Neuronal stem cell (in vitro differentiated cells): ENCODE data around the gene FOXI2.

ENCODE experiments used
- DNase-seq: peaks from one replicate; pipeline ENCODE4 v3.0.0-alpha.2; 2013; ENCODE audit warnings: low spot score
- H2AFZ ChIP-seq: one replicate; pipeline ENCODE4 v1.6.1; 2013; ENCODE audit warnings: mild to moderate bottlenecking, low read length, inconsistent platforms
- H2AK5ac ChIP-seq: 2 replicates; pipeline ENCODE4 v1.6.1; 2013; ENCODE audit warnings: low read depth, mild to moderate bottlenecking, inconsistent platforms, low read length, moderate library complexity, mixed read lengths
- H2BK120ac ChIP-seq: 2 replicates; pipeline ENCODE4 v1.6.1; 2013; ENCODE audit warnings: low read depth, mild to moderate bottlenecking, inconsistent platforms, low read length, moderate library complexity, mixed read lengths
- H2BK12ac ChIP-seq: one replicate; pipeline ENCODE4 v1.6.1; 2013; ENCODE audit warnings: low read length, inconsistent platforms
- H2BK15ac ChIP-seq: 2 replicates; pipeline ENCODE4 v1.6.1; 2013; ENCODE audit warnings: mild to moderate bottlenecking, low read length, inconsistent platforms, mixed read lengths
- H2BK5ac ChIP-seq: one replicate; pipeline ENCODE4 v1.6.1; 2013; ENCODE audit warnings: inconsistent platforms, mild to moderate bottlenecking, low read length, moderate library complexity
- H3K14ac ChIP-seq: one replicate; pipeline ENCODE4 v1.6.1; 2013; ENCODE audit warnings: low read length, inconsistent platforms
- H3K18ac ChIP-seq: 2 replicates; pipeline ENCODE4 v1.6.1; 2013; ENCODE audit warnings: low read length, inconsistent platforms
- H3K23ac ChIP-seq: 2 replicates; pipeline ENCODE4 v1.6.1; 2013; ENCODE audit warnings: low read depth, mild to moderate bottlenecking, mixed read lengths, low read length, inconsistent platforms; ENCODE audit not compliant: poor library complexity
- H3K27ac ChIP-seq: replicated peaks from 3 replicates; pipeline ENCODE4 v1.5.1; 2013; ENCODE audit warnings: low read length, inconsistent platforms
- H3K27me3 ChIP-seq, 3 experiments: 2 replicates each; pipeline ENCODE4 v1.6.1; 2013; ENCODE audit warnings: low read length in 3 of 3, mild to moderate bottlenecking in 2 of 3, inconsistent platforms in 1 of 3, low read depth in 1 of 3, mixed read lengths in 1 of 3, moderate library complexity in 1 of 3; ENCODE audit not compliant: control insufficient read depth in 3 of 3, insufficient read depth in 3 of 3
- H3K36me3 ChIP-seq, 2 donors: replicated peaks in 1 of 2; 2 replicates each; pipeline ENCODE4 v1.6.1; 2013; ENCODE audit warnings: low read length in 2 of 2; ENCODE audit not compliant: control insufficient read depth in 2 of 2, insufficient read depth in 2 of 2
- H3K4ac ChIP-seq: 2 replicates; pipeline ENCODE4 v1.6.1; 2013; ENCODE audit warnings: inconsistent platforms, mild to moderate bottlenecking, low read length, moderate library complexity
- H3K4me1 ChIP-seq, 2 donors: 1 replicate in 1 of 2; 2 replicates in 1 of 2; pipeline ENCODE4 v1.6.1; 2013; ENCODE audit warnings: low read length in 2 of 2, low read depth in 1 of 2; ENCODE audit not compliant: control insufficient read depth in 2 of 2, insufficient read depth in 1 of 2
- H3K4me2 ChIP-seq: one replicate; pipeline ENCODE4 v1.6.1; 2013; ENCODE audit warnings: mild to moderate bottlenecking, low read length, inconsistent platforms; ENCODE audit not compliant: insufficient read depth, poor library complexity, severe bottlenecking
- H3K4me3 ChIP-seq, 2 donors: 2 replicates each; pipeline ENCODE4 v1.5.1; 2013; ENCODE audit warnings: low read length in 2 of 2, mild to moderate bottlenecking in 2 of 2, inconsistent platforms in 1 of 2, moderate library complexity in 1 of 2
- H3K79me1 ChIP-seq: one replicate; pipeline ENCODE4 v1.6.1; 2013; ENCODE audit warnings: low read depth, mild to moderate bottlenecking, inconsistent platforms, low read length, moderate library complexity
- H3K9ac ChIP-seq: one replicate; pipeline ENCODE4 v1.6.1; 2013; ENCODE audit warnings: mild to moderate bottlenecking, low read depth, low read length, inconsistent platforms; ENCODE audit not compliant: poor library complexity
- H3K9me3 ChIP-seq, 2 donors: replicated peaks in 1 of 2; 2 replicates each; pipeline versions ENCODE3 to v1.6.1; 2013; ENCODE audit warnings: low read length in 2 of 2, mild to moderate bottlenecking in 2 of 2, inconsistent platforms in 1 of 2, low read depth in 1 of 2, mixed read lengths in 1 of 2, moderate library complexity in 1 of 2; ENCODE audit not compliant: control insufficient read depth in 2 of 2, insufficient read depth in 1 of 2
- H4K8ac ChIP-seq: one replicate; pipeline ENCODE4 v1.6.1; 2013; ENCODE audit warnings: low read depth, mild to moderate bottlenecking, inconsistent platforms, low read length, moderate library complexity
- H4K91ac ChIP-seq: one replicate; pipeline ENCODE4 v1.6.1; 2013; ENCODE audit warnings: low read length, low read depth, mild to moderate bottlenecking, inconsistent platforms; ENCODE audit not compliant: poor library complexity
- WGBS, 2 donors: extraction: QIAGEN DNeasy Blood & Tissue Kit; methylation state at CpG; one replicate each; pipeline ENCODE4 v1.1.7; 2013; ENCODE audit warnings: missing lambda C conversion rate in 2 of 2, mixed read lengths in 1 of 2; ENCODE audit not compliant: insufficient read length in 2 of 2, insufficient replicate concordance in 1 of 2; ENCODE audit errors: extremely low coverage in 2 of 2; 5-methylcytosine and 5-hydroxymethylcytosine counted together

FOXI2 gene

DNA sequence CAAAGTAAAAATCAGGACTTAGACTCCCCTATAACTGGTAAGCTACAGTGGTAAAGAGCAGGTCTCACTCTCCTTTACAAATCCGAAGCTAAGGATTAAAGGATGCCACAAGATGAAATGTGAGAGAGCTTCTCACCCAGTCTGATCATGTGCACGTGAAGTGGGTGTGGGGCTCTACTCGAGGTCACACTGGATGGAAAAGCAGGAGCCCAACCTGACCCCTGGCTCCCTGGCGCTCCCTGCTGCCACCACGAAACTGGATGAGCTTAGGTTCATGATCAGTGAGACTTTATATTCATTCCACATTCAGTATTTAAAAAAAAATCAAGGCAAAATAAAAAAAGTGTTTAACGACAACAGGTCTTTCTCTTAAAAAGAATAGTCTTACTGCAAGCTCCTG lies 21.7 kb upstream of the FOXI2 start:
- no peak overlapping the region for H3K23ac ChIP-seq
- no peak overlapping the region for H3K9ac ChIP-seq
- no peak overlapping the region for H3K18ac ChIP-seq
- no peak overlapping the region for H3K14ac ChIP-seq
- no peaks in the 10 kb centered on the region for H3K79me1 ChIP-seq
- no peak overlapping the region for H3K4ac ChIP-seq
- H3K27ac ChIP-seq: no peak overlapping the region
- no peak overlapping the region for H2BK12ac ChIP-seq
- H2BK5ac ChIP-seq: no peak overlapping the region
- no peaks in the 10 kb centered on the region for H3K36me3 ChIP-seq
- no CpG with 5 or more reads among the region's 6 CpGs for WGBS, 2 donors
- no peaks in the 10 kb centered on the region for H3K27me3 ChIP-seq
- no peaks in the 10 kb centered on the region for H3K9me3 ChIP-seq
- no peak overlapping the region for H4K8ac ChIP-seq
- H4K91ac ChIP-seq: no peak overlapping the region
- no peak overlapping the region for H3K4me3 ChIP-seq
- H3K4me2 ChIP-seq: no peak overlapping the region
- DNase-seq: no peak
- H2AFZ ChIP-seq: no peak overlapping the region
- no peak overlapping the region for H2BK15ac ChIP-seq
- no peak overlapping the region for H2BK120ac ChIP-seq
- H2AK5ac ChIP-seq: no peak overlapping the region
- H3K4me1 ChIP-seq: no peaks in the 10 kb centered on the region

DNA sequence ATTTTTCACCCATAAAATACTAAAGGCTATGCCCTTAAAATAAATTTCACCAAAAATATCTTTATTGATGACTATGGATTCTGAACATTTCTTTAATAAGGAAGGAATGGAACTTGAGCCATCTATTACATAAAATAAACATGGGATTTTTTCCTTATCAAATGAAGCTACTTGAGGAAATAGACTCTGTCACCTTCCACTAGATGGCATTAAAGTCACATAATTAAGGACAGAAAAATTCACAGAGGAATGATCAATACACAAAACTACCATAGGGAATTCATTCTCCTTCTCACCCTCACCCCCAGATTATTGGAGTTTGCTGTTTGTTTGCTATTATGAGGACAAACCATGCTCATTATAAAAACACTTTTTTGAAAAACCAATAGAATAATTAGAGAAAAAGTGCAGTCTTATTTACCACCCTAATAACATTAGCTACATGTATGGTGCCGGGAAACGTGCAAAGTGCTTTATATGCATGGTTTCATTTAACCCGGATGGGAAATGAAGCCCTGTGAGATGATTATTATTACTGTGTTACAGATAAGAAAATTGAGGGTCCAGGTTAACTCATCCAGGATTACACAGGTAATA lies 21.1 kb upstream of the FOXI2 start:
- no peaks in the 10 kb centered on the region for H3K27me3 ChIP-seq
- DNase-seq: no peak
- WGBS, 2 donors: no CpG with 5 or more reads among the region's 3 CpGs

DNA sequence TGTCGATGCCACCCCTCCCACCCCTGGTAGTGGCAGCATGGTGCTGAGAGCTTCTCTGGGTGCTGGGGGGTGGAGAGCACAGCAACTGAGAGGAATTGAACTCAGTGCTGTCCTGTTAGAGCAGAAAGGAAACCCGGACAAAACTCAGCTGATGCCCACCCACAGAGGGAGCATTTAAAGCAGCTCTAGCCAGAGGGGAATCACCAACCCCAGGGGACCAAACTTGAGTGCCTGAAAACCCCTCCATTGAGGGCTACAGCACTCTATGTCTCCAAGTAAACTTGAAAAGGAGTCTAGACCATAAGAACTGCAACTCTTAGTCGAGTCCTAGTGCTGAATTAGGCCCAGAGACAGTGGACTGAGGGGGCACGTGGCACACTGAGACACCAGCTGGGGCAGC lies 16.8 kb upstream of the FOXI2 start:
- WGBS, 2 donors: no CpG with 5 or more reads among the region's 4 CpGs
- Histone ChIP-seq H2BK12ac (no peak overlapping the region), H3K79me1 (no peaks in the 10 kb centered on the region), H3K4me1 (no peaks in the 10 kb centered on the region), H3K23ac (no peak overlapping the region), H2AFZ (no peak overlapping the region), H2AK5ac (no peak overlapping the region), H4K91ac (no peak overlapping the region), H4K8ac (no peak overlapping the region), H2BK5ac (no peak overlapping the region), H3K18ac (no peak overlapping the region), H3K36me3 (no peaks in the 10 kb centered on the region), H3K14ac (no peak overlapping the region), H3K4me3 (no peak overlapping the region), H3K9me3 (no peaks in the 10 kb centered on the region), H3K4ac (no peak overlapping the region), H3K9ac (no peak overlapping the region), H2BK15ac (no peak overlapping the region), H3K27me3 (no peaks in the 10 kb centered on the region), H3K4me2 (no peak overlapping the region), H3K27ac (no peak overlapping the region), H2BK120ac (no peak overlapping the region)
- no peak for DNase-seq

More for the DNA sequence above, 21.1 kb upstream of the FOXI2 start:
- Histone ChIP-seq H3K4me3 (no peak overlapping the region), H3K9me3 (no peaks in the 10 kb centered on the region), H2BK15ac (no peak overlapping the region), H3K27ac (no peak overlapping the region), H2BK5ac (no peak overlapping the region), H3K9ac (no peak overlapping the region), H2BK12ac (no peak overlapping the region), H2AK5ac (no peak overlapping the region), H3K4me1 (no peaks in the 10 kb centered on the region), H3K23ac (no peak overlapping the region), H3K36me3 (no peaks in the 10 kb centered on the region), H4K8ac (no peak overlapping the region), H3K18ac (no peak overlapping the region), H4K91ac (no peak overlapping the region), H2AFZ (no peak overlapping the region), H3K14ac (no peak overlapping the region), H3K4me2 (no peak overlapping the region), H3K4ac (no peak overlapping the region), H2BK120ac (no peak overlapping the region), H3K79me1 (no peaks in the 10 kb centered on the region)

DNA sequence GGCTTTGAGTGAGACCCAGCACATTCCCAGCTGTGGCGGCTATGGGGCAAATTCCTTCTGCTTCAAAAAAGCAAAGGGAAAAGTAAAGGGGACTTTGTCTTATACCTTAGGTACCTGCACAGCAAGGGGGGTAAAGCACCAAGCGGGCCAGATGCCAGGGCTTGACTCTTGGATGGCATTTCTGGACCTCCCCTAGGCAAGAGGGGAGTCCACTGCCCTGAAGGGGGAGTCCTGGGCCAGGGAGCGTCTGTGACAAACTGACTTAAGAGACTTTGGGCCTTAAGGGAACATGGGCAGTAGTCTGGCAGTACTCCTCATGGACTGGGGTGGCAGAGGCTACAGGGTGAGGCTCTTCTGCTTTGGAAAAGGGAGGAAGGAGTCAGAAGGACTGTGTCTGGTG lies 16.1 kb upstream of the FOXI2 start:
- Histone ChIP-seq H2BK5ac (no peak overlapping the region), H3K27ac (no peak overlapping the region), H4K91ac (no peak overlapping the region), H3K4me1 (no peaks in the 10 kb centered on the region), H2BK12ac (no peak overlapping the region), H2BK15ac (no peak overlapping the region), H3K79me1 (no peaks in the 10 kb centered on the region), H3K14ac (no peak overlapping the region), H2AK5ac (no peak overlapping the region), H3K27me3 (no peaks in the 10 kb centered on the region), H3K9ac (no peak overlapping the region), H3K23ac (no peak overlapping the region), H3K4me3 (no peak overlapping the region), H2BK120ac (no peak overlapping the region), H3K9me3 (no peaks in the 10 kb centered on the region), H3K36me3 (no peaks in the 10 kb centered on the region), H3K4me2 (no peak overlapping the region), H2AFZ (no peak overlapping the region), H3K4ac (no peak overlapping the region), H4K8ac (no peak overlapping the region), H3K18ac (no peak overlapping the region)
- WGBS, 2 donors: no CpG with 5 or more reads among the region's 3 CpGs
- no peak for DNase-seq
